ENCODE results near the gene CDH26. TPM values are rescaled to one million over a fixed set of nuclear protein-coding genes. Genes with fewer than 3 reads are reported as not detected.

CDH26 gene
- 0.17 and 0.18 TPM in 2 replicates for polyA plus RNA-seq (2011; rRNA removed)
- polyA minus RNA-seq (2011; rRNA and poly(A)+ RNA removed), result 0.26 and 0.28 TPM in 2 replicates

DNA sequence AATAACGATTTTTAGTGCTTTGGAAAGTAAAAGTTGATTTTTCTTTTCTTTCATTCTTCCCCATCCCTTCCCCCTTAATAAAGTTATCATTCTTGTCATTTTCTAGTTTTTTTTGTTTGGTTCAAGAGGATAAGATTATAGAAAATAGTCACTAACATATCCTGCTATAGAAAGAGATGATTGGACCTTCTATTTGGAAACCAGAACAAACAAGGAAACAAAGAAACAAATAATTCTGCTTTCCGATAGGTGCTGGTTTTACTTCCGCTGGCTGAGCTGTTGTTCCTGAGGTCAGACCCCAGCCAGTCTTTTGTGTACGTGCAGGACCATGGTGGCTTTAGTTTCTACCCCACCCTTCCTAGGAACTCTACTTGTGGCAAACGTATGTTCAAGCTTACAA is at the start of gene CDH26:
Gene CDH26, plus strand, starts transcription at position 301 of the 400 bp plus-strand sequence. CDS start 304 bp downstream, outside the sequence.
- ChIA-PET POLR2A (no interaction called here), CTCF (interaction anchor here (0.8 to 1.4 kb wide), 2 partner anchors 12 to 13 kb away, joined by 4 to 6 read pairs; no protein-coding TSS in a partner anchor)
- H3K27me3 ChIP-seq (ENCODE audit: control insufficient read depth, insufficient read depth, low read length), result no peaks in the 10 kb centered on the region
- H3K36me3 ChIP-seq (ENCODE audit: control insufficient read depth, insufficient read depth, low read length), result no peaks in the 10 kb centered on the region
- DNase-seq (ENCODE audit: low read depth), result no peak
- TF ChIP-seq CTCF (IDR thresholded peaks at IDR 0.05; ENCODE audit: insufficient read depth, low read depth, low read length), result no peak
- H3K4me3 ChIP-seq (ENCODE audit: low read depth, low read length), result no peak within 1 kb of the TSS

- POLR2A ChIA-PET, result no interaction called here
Observed at GRCh38 chr20:59908855-59909254, 49.4 kb upstream of the CDH26 start.

DNA sequence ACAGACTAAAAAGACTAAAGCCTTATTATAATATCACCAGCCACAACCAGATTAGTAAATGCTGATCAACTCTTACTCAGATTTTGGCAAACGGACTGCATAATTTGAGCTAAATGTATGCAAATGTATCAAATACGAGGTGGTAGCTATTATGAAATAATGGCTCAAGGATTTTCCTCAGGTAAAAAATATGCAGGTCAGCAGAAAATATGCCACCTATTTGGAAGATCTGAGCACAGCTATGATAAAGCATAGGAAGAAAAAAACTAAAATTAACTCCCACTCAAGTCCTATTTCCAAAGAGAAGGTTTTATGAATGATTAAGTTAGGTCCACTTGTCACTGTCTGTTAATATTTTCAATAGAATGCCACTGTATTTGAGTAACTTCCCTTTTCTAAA is 47.2 kb upstream of the CDH26 start:
- Histone ChIP-seq H3K4me3 (ENCODE audit: low read depth, low read length) (no peak overlapping the region), H3K27me3 (ENCODE audit: control insufficient read depth, insufficient read depth, low read length) (no peaks in the 10 kb centered on the region), H3K36me3 (ENCODE audit: control insufficient read depth, insufficient read depth, low read length) (no peaks in the 10 kb centered on the region)
- TF ChIP-seq CTCF (IDR thresholded peaks at IDR 0.05; ENCODE audit: insufficient read depth, low read depth, low read length), result no peak
- DNase-seq (ENCODE audit: low read depth), result no peak
- ChIA-PET POLR2A (no interaction called here), CTCF (interaction anchor here (1.3 kb wide), 1 partner anchor 23 kb away, joined by 3 read pairs; the partner anchor contains the start of gene SYCP2)

More at GRCh38 chr20:59908855-59909254, 49.4 kb upstream of the CDH26 start:
- no peaks in the 10 kb centered on the region for H3K36me3 ChIP-seq (ENCODE audit: control insufficient read depth, insufficient read depth, low read length)
- TF ChIP-seq CTCF (IDR thresholded peaks at IDR 0.05; ENCODE audit: insufficient read depth, low read depth, low read length), result no peak
- no peaks in the 10 kb centered on the region for H3K27me3 ChIP-seq (ENCODE audit: control insufficient read depth, insufficient read depth, low read length)
- no peak for DNase-seq (ENCODE audit: low read depth)
- H3K4me3 ChIP-seq (ENCODE audit: low read depth, low read length), result no peak overlapping the region
- CTCF ChIA-PET, result no interaction called here

- TF ChIP-seq CTCF (IDR thresholded peaks at IDR 0.05; ENCODE audit: insufficient read depth, low read depth, low read length), result no peak
- CTCF ChIA-PET, result interaction anchor here (1.3 kb wide), 1 partner anchor 21 kb away, joined by 3 read pairs; the partner anchor contains the start of gene SYCP2
- POLR2A ChIA-PET, result no interaction called here
Observed at GRCh38 chr20:59912609-59913008, 45.6 kb upstream of the CDH26 start.

GRCh38 chr20:59920944-59921343 is 37.3 kb upstream of the CDH26 start:
- Histone ChIP-seq H3K36me3 (ENCODE audit: control insufficient read depth, insufficient read depth, low read length) (no peaks in the 10 kb centered on the region), H3K27me3 (ENCODE audit: control insufficient read depth, insufficient read depth, low read length) (no peaks in the 10 kb centered on the region), H3K4me3 (ENCODE audit: low read depth, low read length) (no peak overlapping the region)
- POLR2A ChIA-PET, result no interaction called here
- CTCF ChIA-PET, result interaction anchor here (1.3 kb wide), 1 partner anchor 13 kb away, joined by 4 read pairs; the partner anchor contains the start of gene SYCP2
- DNase-seq (ENCODE audit: low read depth), result no peak
- TF ChIP-seq CTCF (IDR thresholded peaks at IDR 0.05; ENCODE audit: insufficient read depth, low read depth, low read length), result no peak

More at GRCh38 chr20:59912609-59913008, 45.6 kb upstream of the CDH26 start:
- no peaks in the 10 kb centered on the region for H3K36me3 ChIP-seq (ENCODE audit: control insufficient read depth, insufficient read depth, low read length)
- no peak overlapping the region for H3K4me3 ChIP-seq (ENCODE audit: low read depth, low read length)
- no peak for DNase-seq (ENCODE audit: low read depth)
- H3K27me3 ChIP-seq (ENCODE audit: control insufficient read depth, insufficient read depth, low read length), result no peaks in the 10 kb centered on the region
